NCI-H2107 (cell line): ENCODE results near the gene GPR137C.

Experiments
- DNase-seq: peaks from one replicate; lab custom pipeline; 2025; lab: John Stamatoyannopoulos, UW

The GPR137C gene

DNA sequence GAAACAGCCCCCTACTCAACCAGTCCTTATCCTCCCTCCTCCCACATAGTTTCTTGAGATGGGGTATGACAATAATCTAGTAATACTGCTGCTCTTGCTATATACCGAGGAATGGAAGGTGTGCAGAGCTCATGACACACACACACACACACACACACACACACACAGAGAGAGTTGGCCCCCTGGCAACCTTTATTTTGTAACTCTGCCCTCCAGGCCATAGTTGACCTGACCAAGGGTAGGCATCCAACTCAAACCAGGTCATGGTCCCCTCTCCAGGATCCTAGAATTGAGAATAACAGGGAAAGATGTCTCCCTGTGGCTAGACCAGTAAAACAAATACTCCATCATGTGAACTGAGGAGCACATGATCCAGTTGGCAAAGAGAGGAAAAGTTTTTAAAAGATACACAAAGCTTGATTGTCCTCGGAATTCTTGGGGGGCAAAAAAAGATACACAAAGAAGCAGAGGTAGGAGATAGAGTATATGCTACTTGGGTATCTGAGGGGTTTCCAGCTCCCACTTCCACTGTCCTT is 131.4 kb downstream of the GPR137C start:
- DNase-seq, result no peak

DNA sequence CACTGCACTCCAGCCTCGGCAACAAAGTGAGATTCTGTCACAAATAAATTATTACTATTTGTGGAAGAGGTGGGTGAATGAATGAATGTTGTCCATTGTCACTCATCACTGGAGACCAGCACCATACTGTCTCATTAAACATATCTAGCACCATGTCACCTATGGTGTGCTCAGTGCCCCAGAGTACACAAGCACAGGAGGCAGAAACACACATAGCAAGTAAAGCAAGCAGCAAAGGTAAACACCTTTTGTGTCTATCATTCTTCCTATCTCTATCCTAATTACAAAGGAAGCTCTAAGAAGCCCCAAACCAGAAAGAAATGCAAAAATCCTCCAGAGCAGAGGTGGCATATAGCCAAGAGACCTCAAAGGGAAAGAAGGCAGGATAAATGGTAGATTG is 133.5 kb downstream of the GPR137C start:
- no peak for DNase-seq
